ENCODE data around the gene SPATA32. TPM values are rescaled to one million over a fixed set of nuclear protein-coding genes. Genes with fewer than 3 reads are reported as not detected.
"Not testable (repeated sequence)": the region's sequence is repeated elsewhere in the genome, so short reads cannot be mapped to it uniquely, and the experiment has no call there.

Gene SPATA32
- total RNA-seq, 2 experiments from 2014 or later: 0.20 to 0.23 TPM

- Mint-ChIP-seq H3K27me3 (no peaks in the 10 kb centered on the region), H3K9me3 (no peaks in the 10 kb centered on the region), H3K4me1 (peaks cover 37% of the 10 kb centered on the region), H3K4me3 (no peak overlapping the region), H3K27ac (no peak overlapping the region), H3K36me3 (ENCODE audit: low read depth) (peaks cover 9% of the 10 kb centered on the region)
- no peak for DNase-seq
- ChIA-PET CTCF (interaction anchor here (0.6 to 4.3 kb wide), 4 partner anchors 19 to 34 kb away, joined by 3 to 18 read pairs (median 4); no protein-coding TSS in a partner anchor), POLR2A (interaction anchor here (27.5 kb wide), 1 partner anchor 29 kb away, joined by 528 read pairs; the partner anchor contains the start of gene FMNL1)
Measured at GRCh38 chr17:45253879-45254278, 8.0 kb downstream of the SPATA32 start.

GRCh38 chr17:45253237-45253636 lies 8.7 kb downstream of the SPATA32 start:
- Mint-ChIP-seq H3K4me1 (peaks cover 44% of the 10 kb centered on the region), H3K36me3 (ENCODE audit: low read depth) (peaks cover 15% of the 10 kb centered on the region)
- H3K4me3 Mint-ChIP-seq, DNase-seq, H3K27me3 Mint-ChIP-seq, H3K9me3 Mint-ChIP-seq, H3K27ac Mint-ChIP-seq: not testable (repeated sequence)
- ChIA-PET CTCF (interaction anchor here (1.2 to 1.3 kb wide), 2 partner anchors 19 to 34 kb away, joined by 3 to 4 read pairs; no protein-coding TSS in a partner anchor), POLR2A (interaction anchor here (27.5 kb wide), 1 partner anchor 28 kb away, joined by 528 read pairs; the partner anchor contains the start of gene FMNL1)

GRCh38 chr17:45251931-45252330 lies 10.0 kb downstream of the SPATA32 start:
- POLR2A ChIA-PET: interaction anchor here (1.4 to 27.5 kb wide), 2 partner anchors 14 to 27 kb away, joined by 3 to 528 read pairs; partner anchors contain the start of gene FMNL1
- no peak overlapping the region for H3K27ac Mint-ChIP-seq
- H3K9me3 Mint-ChIP-seq: no peaks in the 10 kb centered on the region
- H3K4me1 Mint-ChIP-seq: peaks cover 50% of the 10 kb centered on the region
- peaks cover 23% of the 10 kb centered on the region for H3K36me3 Mint-ChIP-seq (ENCODE audit: low read depth)
- CTCF ChIA-PET: no interaction called here
- no peak overlapping the region for H3K4me3 Mint-ChIP-seq
- H3K27me3 Mint-ChIP-seq: no peaks in the 10 kb centered on the region
- DNase-seq: no peak

DNA sequence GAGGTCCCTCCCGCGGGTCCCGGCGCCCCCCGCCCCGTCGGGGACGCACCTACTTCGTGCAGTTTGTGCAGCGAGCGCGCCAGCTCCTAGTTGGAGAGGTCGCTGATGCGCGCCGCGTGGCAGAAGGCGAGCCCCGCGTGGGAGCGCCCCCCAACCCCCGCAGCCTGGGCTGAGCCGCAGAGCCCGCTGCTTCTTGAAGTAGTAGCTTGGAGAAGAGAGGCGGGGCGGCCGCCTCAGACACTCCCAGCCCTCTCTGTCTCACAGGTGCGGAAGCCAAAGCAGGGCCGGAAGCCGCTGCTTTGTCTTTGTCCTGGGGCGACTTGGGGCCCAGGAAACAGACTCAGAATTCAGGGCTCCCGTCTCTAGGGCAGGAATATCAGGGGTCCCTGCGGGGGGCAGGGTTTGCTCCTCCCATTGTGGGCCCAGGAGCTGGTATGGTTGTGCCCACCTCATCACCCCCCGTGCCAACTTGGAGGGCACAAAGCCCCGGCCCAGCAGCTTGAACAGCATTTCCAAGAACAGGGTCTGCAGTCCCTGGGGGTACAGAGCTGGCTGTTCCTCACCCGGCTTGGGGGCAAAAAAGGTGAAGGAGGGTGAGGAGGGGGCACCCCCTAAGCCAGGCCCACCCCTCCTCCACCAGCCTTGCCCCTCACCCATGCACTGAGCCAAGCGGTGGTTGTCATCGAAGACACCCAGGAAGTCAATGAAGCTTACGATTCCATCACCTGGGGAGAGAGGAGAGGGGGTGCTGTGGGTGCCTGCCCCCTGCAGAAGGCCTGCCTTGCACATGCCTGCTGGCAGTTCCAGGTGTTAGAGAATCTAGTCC lies 13.5 kb downstream of the SPATA32 start:
- H3K27me3 Mint-ChIP-seq: no peaks in the 10 kb centered on the region
- ChIA-PET POLR2A (interaction anchor here (0.8 to 27.5 kb wide), 16 partner anchors 10 to 140 kb away, joined by 3 to 528 read pairs (median 10); partner anchors contain the start of genes FMNL1, HEXIM1, HEXIM2 and MAP3K14), CTCF (interaction anchor here (0.7 to 3.8 kb wide), 15 partner anchors 8 to 113 kb away, joined by 3 to 34 read pairs (median 6); partner anchors contain the start of genes ACBD4, FMNL1, MAP3K14 and SPATA32)
- peak; percentile 87 for DNase-seq
- peaks cover 63% of the 10 kb centered on the region for H3K4me1 Mint-ChIP-seq
- no peaks in the 10 kb centered on the region for H3K9me3 Mint-ChIP-seq
- H3K4me3 Mint-ChIP-seq: peak overlapping the region; percentile 87
- peaks cover 52% of the 10 kb centered on the region for H3K36me3 Mint-ChIP-seq (ENCODE audit: low read depth)
- peak overlapping the region; percentile 94 for H3K27ac Mint-ChIP-seq

- POLR2A ChIA-PET: interaction anchor here (1.0 to 27.5 kb wide), 13 partner anchors 9 to 138 kb away, joined by 3 to 528 read pairs (median 11); partner anchors contain the start of genes FMNL1, HEXIM1, HEXIM2 and MAP3K14
- Mint-ChIP-seq H3K36me3 (ENCODE audit: low read depth) (peaks cover 58% of the 10 kb centered on the region), H3K4me1 (peaks cover 62% of the 10 kb centered on the region)
Measured at GRCh38 chr17:45247429-45248131, 14.3 kb downstream of the SPATA32 start.

GRCh38 chr17:45246861-45247428 lies 14.9 kb downstream of the SPATA32 start:
- Mint-ChIP-seq H3K27me3 (no peaks in the 10 kb centered on the region), H3K9me3 (no peaks in the 10 kb centered on the region), H3K4me3 (peak overlapping the region; percentile 87), H3K36me3 (ENCODE audit: low read depth) (peaks cover 64% of the 10 kb centered on the region), H3K27ac (peak overlapping the region; percentile 84), H3K4me1 (peaks cover 64% of the 10 kb centered on the region)
- ChIA-PET CTCF (interaction anchor here (0.8 to 3.8 kb wide), 15 partner anchors 10 to 161 kb away, joined by 3 to 34 read pairs (median 7); partner anchors contain the start of genes ACBD4, FMNL1 and MAP3K14), POLR2A (interaction anchor here (1.5 to 27.5 kb wide), 6 partner anchors 8 to 98 kb away, joined by 4 to 528 read pairs (median 10); partner anchors contain the start of genes FMNL1 and HEXIM1)
- no peak for DNase-seq

More at GRCh38 chr17:45247429-45248131, 14.3 kb downstream of the SPATA32 start:
- Mint-ChIP-seq H3K27me3 (no peaks in the 10 kb centered on the region), H3K9me3 (no peaks in the 10 kb centered on the region), H3K4me3 (peak overlapping the region; percentile 87), H3K27ac (peak overlapping the region; percentile 84)
- CTCF ChIA-PET: interaction anchor here (0.7 to 3.8 kb wide), 19 partner anchors 9 to 161 kb away, joined by 3 to 34 read pairs (median 6); partner anchors contain the start of genes ACBD4, FMNL1, MAP3K14 and SPATA32
- peak; percentile 99 for DNase-seq

DNA sequence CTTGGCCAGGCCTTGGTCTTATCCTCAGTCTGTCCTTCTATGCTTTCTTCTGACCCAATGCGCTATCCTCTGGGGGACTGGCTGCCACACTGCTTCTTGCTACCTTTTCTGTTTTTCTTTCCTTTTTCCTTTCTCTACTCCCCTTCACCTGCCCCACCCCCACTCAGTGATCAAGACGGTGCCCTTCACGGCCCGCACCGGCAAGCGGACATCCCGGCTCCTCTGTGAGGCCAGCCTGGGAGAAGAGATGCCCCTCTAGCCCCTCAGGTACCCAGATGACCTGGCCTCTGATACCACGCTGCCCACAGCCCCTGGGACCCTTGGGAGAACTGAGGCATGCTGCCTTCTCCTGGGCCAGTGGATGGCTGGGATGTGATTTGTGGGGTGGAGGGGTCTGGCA lies 15.6 kb downstream of the SPATA32 start:
- peaks cover 64% of the 10 kb centered on the region for H3K36me3 Mint-ChIP-seq (ENCODE audit: low read depth)
- peak overlapping the region; percentile 84 for H3K27ac Mint-ChIP-seq
- H3K4me1 Mint-ChIP-seq: peaks cover 61% of the 10 kb centered on the region
- H3K9me3 Mint-ChIP-seq: no peaks in the 10 kb centered on the region
- DNase-seq: no peak
- H3K27me3 Mint-ChIP-seq: no peaks in the 10 kb centered on the region
- peak overlapping the region; percentile 87 for H3K4me3 Mint-ChIP-seq
- ChIA-PET CTCF (interaction anchor here (0.5 to 3.8 kb wide), 7 partner anchors 10 to 164 kb away, joined by 3 to 34 read pairs (median 8); partner anchors contain the start of gene MAP3K14), POLR2A (interaction anchor here (1.1 to 27.5 kb wide), 3 partner anchors 11 to 98 kb away, joined by 4 to 528 read pairs (median 25); partner anchors contain the start of genes FMNL1 and HEXIM1)

- Mint-ChIP-seq H3K27ac (peak overlapping the region; percentile 67), H3K9me3 (no peaks in the 10 kb centered on the region), H3K27me3 (no peaks in the 10 kb centered on the region), H3K4me3 (no peak overlapping the region), H3K4me1 (peaks cover 60% of the 10 kb centered on the region), H3K36me3 (ENCODE audit: low read depth) (peaks cover 73% of the 10 kb centered on the region)
- DNase-seq: no peak
- ChIA-PET CTCF (interaction anchor here (0.6 to 3.8 kb wide), 3 partner anchors 10 to 82 kb away, joined by 3 to 15 read pairs (median 9); no protein-coding TSS in a partner anchor), POLR2A (interaction anchor here (4.1 to 27.5 kb wide), 2 partner anchors 20 to 96 kb away, joined by 25 to 528 read pairs; partner anchors contain the start of genes FMNL1 and HEXIM1)
Measured at GRCh38 chr17:45244725-45245656, 16.9 kb downstream of the SPATA32 start.

- CTCF ChIA-PET: interaction anchor here (2.1 kb wide), 1 partner anchor 25 kb away, joined by 7 read pairs; no protein-coding TSS in a partner anchor
- Mint-ChIP-seq H3K27me3 (no peaks in the 10 kb centered on the region), H3K4me3 (no peak overlapping the region), H3K27ac (no peak overlapping the region), H3K9me3 (no peaks in the 10 kb centered on the region), H3K4me1 (peaks cover 53% of the 10 kb centered on the region), H3K36me3 (ENCODE audit: low read depth) (peaks cover 79% of the 10 kb centered on the region)
- DNase-seq: no peak
- POLR2A ChIA-PET: interaction anchor here (1.5 to 27.5 kb wide), 3 partner anchors 12 to 69 kb away, joined by 3 to 528 read pairs (median 4); partner anchors contain the start of gene FMNL1
Measured at GRCh38 chr17:45243750-45244149, 18.1 kb downstream of the SPATA32 start.

DNA sequence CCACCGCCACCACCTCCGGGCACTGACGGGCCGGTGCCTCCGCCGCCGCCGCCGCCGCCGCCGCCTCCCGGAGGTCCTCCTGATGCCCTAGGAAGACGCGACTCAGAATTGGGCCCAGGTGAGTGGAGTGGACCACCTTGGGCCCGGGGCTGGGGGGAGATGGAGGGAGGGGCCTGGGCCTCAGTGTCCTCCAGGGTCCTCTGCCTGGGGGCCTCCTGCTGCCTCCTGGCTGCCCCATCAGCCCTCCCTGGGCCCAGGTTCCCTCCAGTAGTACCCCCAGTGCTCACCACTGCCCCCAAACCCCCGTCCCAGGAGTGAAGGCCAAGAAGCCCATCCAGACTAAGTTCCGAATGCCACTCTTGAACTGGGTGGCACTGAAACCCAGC lies 19.9 kb downstream of the SPATA32 start:
- Mint-ChIP-seq H3K27ac (no peak overlapping the region), H3K9me3 (no peaks in the 10 kb centered on the region), H3K36me3 (ENCODE audit: low read depth) (peaks cover 85% of the 10 kb centered on the region), H3K27me3 (no peaks in the 10 kb centered on the region), H3K4me3 (no peak overlapping the region), H3K4me1 (peaks cover 54% of the 10 kb centered on the region)
- CTCF ChIA-PET: interaction anchor here (2.1 kb wide), 1 partner anchor 23 kb away, joined by 7 read pairs; no protein-coding TSS in a partner anchor
- DNase-seq: no peak
- POLR2A ChIA-PET: interaction anchor here (1.5 to 27.5 kb wide), 4 partner anchors 13 to 70 kb away, joined by 3 to 528 read pairs (median 4); partner anchors contain the start of gene FMNL1

Measured in activated CD4-positive, alpha-beta memory T cell treated with anti-CD3 and anti-CD28 coated beads, Interleukin-2, amount 10 ng/mL, durations not matched to agents 7 days and 5 days (primary cell).